Measurements from ENCODE around the gene AIG1.

- TF ChIP-seq CTCF (conservative IDR thresholded peaks at IDR 0.05 in 1 of 2, IDR thresholded peaks at IDR 0.05 in 1 of 2; ENCODE audit: low read depth in 1 of 2, low read length in 2 of 2) (no peak), EZH2 (IDR thresholded peaks at IDR 0.05; ENCODE audit: low read length, missing control alignments) (no peak)
Observed at GRCh38 chr6:143362192-143362558, 301.5 kb downstream of the AIG1 start.
